Right lobe of liver (tissue), 4 donors: ENCODE data around the gene ZNF207.

Experiments
- POLR2A ChIP-seq: fragments of 450-650 bp; IDR thresholded peaks from one replicate; pipeline ENCODE4 v1.6.1; 2017; ENCODE audit warnings: antibody characterized with exemption, mild to moderate bottlenecking
- TF ChIP-seq, protein P1 (sequence below), 4 donors: fragments of 200-600 bp in 3 of 4; fragments of 450-650 bp in 1 of 4; IDR thresholded peaks; one replicate each; pipeline versions ENCODE4 v1.5.1 to v1.8.0; 2016 to 2022; ENCODE audit warnings: antibody characterized with exemption in 4 of 4, mild to moderate bottlenecking in 2 of 4
- donor health status: DM: no; HTN: no; CAD: no.
- donor health status: DM: no; HTN: no; CAD: no.
- donor health status: DM: no; HTN: yes; CAD: no.

GRCh38 chr17:32357615-32358014, 7.7 kb downstream of the ZNF207 start:
- no peak for TF ChIP-seq POLR2A
- TF ChIP-seq, protein P1, sequence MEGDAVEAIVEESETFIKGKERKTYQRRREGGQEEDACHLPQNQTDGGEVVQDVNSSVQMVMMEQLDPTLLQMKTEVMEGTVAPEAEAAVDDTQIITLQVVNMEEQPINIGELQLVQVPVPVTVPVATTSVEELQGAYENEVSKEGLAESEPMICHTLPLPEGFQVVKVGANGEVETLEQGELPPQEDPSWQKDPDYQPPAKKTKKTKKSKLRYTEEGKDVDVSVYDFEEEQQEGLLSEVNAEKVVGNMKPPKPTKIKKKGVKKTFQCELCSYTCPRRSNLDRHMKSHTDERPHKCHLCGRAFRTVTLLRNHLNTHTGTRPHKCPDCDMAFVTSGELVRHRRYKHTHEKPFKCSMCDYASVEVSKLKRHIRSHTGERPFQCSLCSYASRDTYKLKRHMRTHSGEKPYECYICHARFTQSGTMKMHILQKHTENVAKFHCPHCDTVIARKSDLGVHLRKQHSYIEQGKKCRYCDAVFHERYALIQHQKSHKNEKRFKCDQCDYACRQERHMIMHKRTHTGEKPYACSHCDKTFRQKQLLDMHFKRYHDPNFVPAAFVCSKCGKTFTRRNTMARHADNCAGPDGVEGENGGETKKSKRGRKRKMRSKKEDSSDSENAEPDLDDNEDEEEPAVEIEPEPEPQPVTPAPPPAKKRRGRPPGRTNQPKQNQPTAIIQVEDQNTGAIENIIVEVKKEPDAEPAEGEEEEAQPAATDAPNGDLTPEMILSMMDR (IDR thresholded peaks at IDR 0.05) = no peak
